ENCODE results near the gene GPC1.
"Not testable (repeated sequence)": the region's sequence is repeated elsewhere in the genome, so short reads cannot be mapped to it uniquely, and the experiment has no call there.

The GPC1 gene

GRCh38 chr2:240472078-240472790 lies 36.8 kb downstream of the GPC1 start:
- no peak for DNase-seq

- DNase-seq: no peak
These were observed 37.7 kb downstream of the GPC1 start for GRCh38 chr2:240473211-240473610.

GRCh38 chr2:240477916-240478315 lies 42.5 kb downstream of the GPC1 start:
- no peak for DNase-seq

- no peak for DNase-seq
These were observed 43.1 kb downstream of the GPC1 start for GRCh38 chr2:240478346-240479110.

- no peak for DNase-seq
These were observed 43.6 kb downstream of the GPC1 start for GRCh38 chr2:240479111-240479501.

GRCh38 chr2:240480834-240481623 lies 45.6 kb downstream of the GPC1 start:
- DNase-seq: no peak

GRCh38 chr2:240481720-240482119 lies 46.3 kb downstream of the GPC1 start:
- no peak for DNase-seq

- DNase-seq: no peak
These were observed 46.7 kb downstream of the GPC1 start for GRCh38 chr2:240482141-240482540.

- DNase-seq: no peak
These were observed 56.0 kb downstream of the GPC1 start for GRCh38 chr2:240491483-240491882.

- DNase-seq: no peak
These were observed 58.8 kb downstream of the GPC1 start for GRCh38 chr2:240494194-240494793.

- not testable (repeated sequence) for DNase-seq
These were observed 59.5 kb downstream of the GPC1 start for GRCh38 chr2:240494942-240495341.

- not testable (repeated sequence) for DNase-seq
These were observed 61.6 kb downstream of the GPC1 start for GRCh38 chr2:240497082-240497481.

GRCh38 chr2:240498171-240498957 lies 62.9 kb downstream of the GPC1 start:
- DNase-seq: no peak

GRCh38 chr2:240498958-240499260 lies 63.4 kb downstream of the GPC1 start:
- DNase-seq: no peak

- no peak for DNase-seq
These were observed 64.1 kb downstream of the GPC1 start for GRCh38 chr2:240499309-240500301.

- DNase-seq: no peak
These were observed 65.3 kb downstream of the GPC1 start for GRCh38 chr2:240500561-240501423.

GRCh38 chr2:240501531-240501991 lies 66.1 kb downstream of the GPC1 start:
- no peak for DNase-seq

GRCh38 chr2:240502059-240502429 lies 66.6 kb downstream of the GPC1 start:
- no peak for DNase-seq

GRCh38 chr2:240502430-240503121 lies 67.1 kb downstream of the GPC1 start:
- DNase-seq: no peak

GRCh38 chr2:240503375-240503774 lies 67.9 kb downstream of the GPC1 start:
- DNase-seq: no peak
